Smooth muscle cell (in vitro differentiated cells): ENCODE data around the gene MED9. TPM values are rescaled to one million over a fixed set of nuclear protein-coding genes. Genes with fewer than 3 reads are reported as not detected.
"Not testable (repeated sequence)": the region's sequence is repeated elsewhere in the genome, so short reads cannot be mapped to it uniquely, and the experiment has no call there.

ENCODE experiments used
- DNase-seq: peaks from one replicate; lab custom pipeline; 2025; ENCODE audit not compliant: unreplicated experiment; lab: John Stamatoyannopoulos, UW
- H2AFZ ChIP-seq: fragments of 200-600 bp; sonication (generic); 2 replicates; pipeline ENCODE4 v1.6.0; 2016; ENCODE audit warnings: antibody characterized with exemption, low read depth, mild to moderate bottlenecking
- H3F3A ChIP-seq: fragments of 200-600 bp; sonication (generic); 2 replicates; pipeline ENCODE4 v1.6.0; 2017; ENCODE audit warnings: antibody characterized with exemption, low read depth
- H3K27ac ChIP-seq: fragments of 200-600 bp; sonication (generic); 2 replicates; pipeline ENCODE4 v1.5.1; 2016; ENCODE audit warnings: low read depth, mild to moderate bottlenecking
- H3K27me3 ChIP-seq: fragments of 200-600 bp; sonication (generic); 2 replicates; pipeline ENCODE4 v1.6.1; 2016; ENCODE audit warnings: low read depth, mild to moderate bottlenecking
- H3K36me3 ChIP-seq: fragments of 200-600 bp; sonication (generic); 2 replicates; pipeline ENCODE4 v1.5.1; 2016; ENCODE audit warnings: low read depth
- H3K4me1 ChIP-seq: fragments of 200-600 bp; sonication (generic); 2 replicates; pipeline ENCODE4 v1.5.1; 2016; ENCODE audit warnings: low read depth
- H3K4me2 ChIP-seq: fragments of 200-600 bp; sonication (generic); 2 replicates; pipeline ENCODE4 v1.6.0; 2016; ENCODE audit warnings: mild to moderate bottlenecking
- H3K4me3 ChIP-seq: fragments of 200-600 bp; sonication (generic); 2 replicates; pipeline ENCODE4 v1.5.1; 2016; ENCODE audit warnings: mild to moderate bottlenecking
- H3K79me2 ChIP-seq: fragments of 200-600 bp; sonication (generic); 2 replicates; pipeline ENCODE4 v1.6.0; 2016; ENCODE audit warnings: low read depth, mild to moderate bottlenecking
- H3K9ac ChIP-seq: fragments of 200-600 bp; sonication (generic); 2 replicates; pipeline ENCODE4 v1.6.0; 2016; ENCODE audit warnings: low read depth
- H3K9me3 ChIP-seq: fragments of 200-600 bp; sonication (generic); replicated peaks from 2 replicates; pipeline ENCODE4 v1.5.1; 2016; ENCODE audit warnings: low read depth
- H4K20me1 ChIP-seq: fragments of 200-600 bp; sonication (generic); 2 replicates; pipeline ENCODE4 v1.6.0; 2016; ENCODE audit warnings: low read depth
- CTCF ChIP-seq: fragments of 200-600 bp; sonication (generic); IDR thresholded peaks from 2 replicates; pipeline ENCODE4 v1.5.1; 2017; ENCODE audit warnings: borderline replicate concordance, mild to moderate bottlenecking, antibody characterized with exemption; ENCODE audit not compliant: insufficient read depth, poor library complexity, severe bottlenecking
- WGBS: methylation state at CpG from one replicate; pipeline ENCODE4 v1.1.7; 2016; ENCODE audit warnings: low lambda C conversion rate; 5-methylcytosine and 5-hydroxymethylcytosine counted together
- polyA plus RNA-seq: library from polyadenylated mRNA; unstranded; fragments of >200 nt; fragmentation: Nextera tagmentation; extraction: Ambion mirVana; gene quantifications from 2 replicates; pipeline ENCODE4 v1.2.1, GENCODE V29; 2016
- total RNA-seq: library from RNA; depleted of rRNA; stranded (reverse); fragments of >200 nt; gene quantifications from 2 replicates; pipeline ENCODE4 v1.2.3, GENCODE V29; 2014

The MED9 gene
- total and polyA plus RNA-seq, 2 experiments from 2014 or later, result 8.4 to 15.4 TPM

GRCh38 chr17:17448723-17449122, 28.1 kb upstream of the MED9 start:
- Histone ChIP-seq H3K4me1 (peaks cover 6% of the 10 kb centered on the region), H3K79me2 (no peaks in the 10 kb centered on the region), H3K9ac (no peak overlapping the region), H4K20me1 (no peaks in the 10 kb centered on the region), H3K27me3 (no peaks in the 10 kb centered on the region), H2AFZ (no peak overlapping the region), H3K4me3 (no peak overlapping the region), H3F3A (no peaks in the 10 kb centered on the region), H3K36me3 (no peaks in the 10 kb centered on the region), H3K27ac (no peak overlapping the region), H3K9me3 (no peaks in the 10 kb centered on the region), H3K4me2 (no peak overlapping the region)
- DNase-seq, result no peak
- no peak for TF ChIP-seq CTCF
- WGBS, result 96% methylated on average over 4 of the region's 4 CpGs

- WGBS, result 96% methylated on average over 9 of the region's 9 CpGs
- H3K4me1 ChIP-seq, result no peaks in the 10 kb centered on the region
- no peaks in the 10 kb centered on the region for H4K20me1 ChIP-seq
- H3K9me3 ChIP-seq, result no peaks in the 10 kb centered on the region
- H3K27ac ChIP-seq, result no peak overlapping the region
- H2AFZ ChIP-seq, result no peak overlapping the region
- H3K79me2 ChIP-seq, result no peaks in the 10 kb centered on the region
- no peak overlapping the region for H3K4me2 ChIP-seq
- H3K36me3 ChIP-seq, result no peaks in the 10 kb centered on the region
- TF ChIP-seq CTCF, result no peak
- no peak overlapping the region for H3K9ac ChIP-seq
- H3K4me3 ChIP-seq, result no peak overlapping the region
- DNase-seq, result no peak
- no peaks in the 10 kb centered on the region for H3K27me3 ChIP-seq
- no peaks in the 10 kb centered on the region for H3F3A ChIP-seq
Observed at GRCh38 chr17:17453088-17453487, 23.7 kb upstream of the MED9 start.

GRCh38 chr17:17454276-17454675, 22.5 kb upstream of the MED9 start:
- H3K27ac ChIP-seq, result no peak overlapping the region
- H3K9ac ChIP-seq, result no peak overlapping the region
- no peaks in the 10 kb centered on the region for H3K9me3 ChIP-seq
- H3K4me3 ChIP-seq, result no peak overlapping the region
- H3F3A ChIP-seq, result no peaks in the 10 kb centered on the region
- DNase-seq, result no peak
- H3K36me3 ChIP-seq, result no peaks in the 10 kb centered on the region
- H3K79me2 ChIP-seq, result no peaks in the 10 kb centered on the region
- H4K20me1 ChIP-seq, result no peaks in the 10 kb centered on the region
- no peaks in the 10 kb centered on the region for H3K27me3 ChIP-seq
- no peak overlapping the region for H2AFZ ChIP-seq
- no peak overlapping the region for H3K4me2 ChIP-seq
- TF ChIP-seq CTCF, result no peak
- no peaks in the 10 kb centered on the region for H3K4me1 ChIP-seq
- 95% methylated on average over 1 of the region's 1 CpG for WGBS

GRCh38 chr17:17454700-17455099, 22.1 kb upstream of the MED9 start:
- H2AFZ ChIP-seq, H3K27me3 ChIP-seq, DNase-seq, H3K9me3 ChIP-seq, H3F3A ChIP-seq, H3K79me2 ChIP-seq, H3K9ac ChIP-seq, H3K4me2 ChIP-seq, H3K27ac ChIP-seq, H4K20me1 ChIP-seq, H3K36me3 ChIP-seq, H3K4me3 ChIP-seq, H3K4me1 ChIP-seq: not testable (repeated sequence)
- 28% methylated on average over 1 of the region's 1 CpG for WGBS
